HG03432 (cell line): ENCODE results near the gene ATP10A.

Experiments
- ATAC-seq: cut with Tn5 transposase; IDR thresholded peaks from one replicate; pipeline ENCODE4 v1.9.1; 2021; ENCODE audit warnings: mild to moderate bottlenecking, moderate library complexity; ENCODE audit not compliant: unreplicated experiment

ATP10A gene

DNA sequence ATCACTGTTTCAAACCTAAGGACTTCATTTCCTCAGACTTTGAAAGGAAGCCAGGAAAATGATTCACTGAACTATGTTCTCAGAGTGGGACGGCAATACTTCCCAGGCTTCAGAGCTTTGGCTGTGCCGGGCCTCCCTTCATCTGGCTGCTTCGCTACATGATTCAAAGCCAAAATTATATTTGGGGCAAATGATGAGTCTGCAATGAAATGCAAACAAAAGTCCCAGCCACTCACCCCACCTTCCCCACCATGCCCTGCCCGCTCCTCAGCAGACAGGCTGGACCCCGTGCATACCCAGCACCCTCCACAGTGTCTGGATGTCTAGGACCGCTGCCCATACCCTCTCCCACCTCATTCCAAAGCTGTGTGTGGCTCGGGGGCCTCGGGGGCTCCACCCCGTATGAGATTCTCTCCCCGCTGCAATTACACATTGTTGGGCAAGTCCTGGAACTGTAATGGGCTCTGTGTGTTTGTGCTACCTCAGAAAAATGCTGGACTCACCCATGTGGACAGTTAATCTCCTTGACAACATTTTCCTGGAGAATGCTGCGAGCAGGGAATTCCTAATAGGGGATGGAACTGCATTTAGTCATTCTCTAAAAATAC lies 32.2 kb downstream of the ATP10A start:
- ATAC-seq = no peak

DNA sequence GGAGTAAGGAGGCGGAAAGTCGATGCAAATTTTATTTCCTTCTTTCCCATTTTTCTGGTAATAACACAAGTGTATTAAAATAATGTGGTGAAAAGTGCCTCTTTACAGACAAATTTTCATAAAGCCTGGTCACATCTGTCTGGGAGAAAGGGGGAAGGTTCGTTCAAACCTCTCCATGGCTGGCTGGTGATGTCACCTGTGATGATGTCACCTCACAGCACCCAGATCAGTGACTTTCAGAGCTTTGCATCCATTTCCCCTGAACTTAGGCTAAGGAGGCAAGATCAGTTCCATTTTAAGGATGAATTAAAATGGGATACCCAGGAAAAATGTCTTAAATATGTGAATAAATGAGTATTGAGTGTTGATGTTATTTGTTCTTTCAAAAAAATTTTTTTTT lies 34.1 kb downstream of the ATP10A start:
- ATAC-seq = no peak

DNA sequence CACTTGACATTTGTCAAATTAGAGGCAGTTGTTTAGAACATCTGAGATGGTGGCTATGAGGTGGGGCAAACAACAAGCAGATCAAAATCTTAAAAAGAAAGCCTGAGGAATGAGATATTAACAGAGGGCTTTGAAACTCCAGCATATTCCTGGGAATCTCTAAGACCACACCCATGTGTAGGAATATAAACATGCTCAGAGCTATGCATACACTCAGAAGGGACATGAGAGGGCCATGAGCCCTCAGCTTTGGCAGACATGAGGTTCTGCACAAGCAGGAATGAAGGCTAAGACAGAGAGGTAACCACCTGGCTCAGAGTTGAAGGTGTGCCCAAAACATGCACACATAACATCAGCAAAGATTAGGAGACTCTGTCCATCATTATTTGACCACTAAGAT lies 37.9 kb downstream of the ATP10A start:
- no peak for ATAC-seq

DNA sequence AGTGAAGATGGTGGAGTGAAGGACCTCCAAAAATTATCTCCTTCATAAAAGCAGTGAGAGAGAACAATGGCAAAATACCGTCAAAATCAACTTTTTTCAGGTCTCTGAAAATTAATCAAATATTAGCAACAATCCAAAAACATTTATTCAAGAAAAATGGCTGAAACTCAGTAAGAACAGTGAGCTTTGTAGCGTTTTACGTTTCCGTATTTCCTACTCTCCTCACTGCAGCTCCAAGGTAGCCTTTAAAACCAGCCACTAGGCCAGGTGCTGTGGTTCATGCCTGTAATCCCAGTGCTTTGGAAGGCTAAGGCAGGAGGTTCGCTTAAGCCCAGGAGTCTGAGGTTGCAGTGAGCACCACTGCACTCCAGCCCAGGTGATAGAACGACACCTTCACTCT lies 38.5 kb downstream of the ATP10A start:
- ATAC-seq = no peak

DNA sequence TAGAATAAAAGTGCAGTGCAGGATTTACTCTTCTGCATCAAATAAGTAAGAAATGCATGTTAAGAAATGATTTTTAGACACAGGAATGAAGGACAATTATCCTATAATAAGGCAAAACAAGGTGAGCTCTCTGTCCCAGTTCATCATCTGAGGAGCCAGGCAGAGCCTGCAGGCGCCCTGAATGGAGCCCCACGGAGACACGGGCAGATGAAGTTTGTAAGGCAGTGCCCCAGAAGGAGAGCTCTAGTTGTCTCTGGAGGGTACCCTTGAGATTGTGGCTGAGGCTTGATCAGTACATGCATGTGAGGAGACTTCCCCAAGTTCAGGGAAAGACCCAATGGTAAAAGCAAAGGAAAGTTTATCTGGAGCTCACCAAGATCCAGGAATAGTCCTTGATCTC lies 50.3 kb downstream of the ATP10A start:
- no peak for ATAC-seq

DNA sequence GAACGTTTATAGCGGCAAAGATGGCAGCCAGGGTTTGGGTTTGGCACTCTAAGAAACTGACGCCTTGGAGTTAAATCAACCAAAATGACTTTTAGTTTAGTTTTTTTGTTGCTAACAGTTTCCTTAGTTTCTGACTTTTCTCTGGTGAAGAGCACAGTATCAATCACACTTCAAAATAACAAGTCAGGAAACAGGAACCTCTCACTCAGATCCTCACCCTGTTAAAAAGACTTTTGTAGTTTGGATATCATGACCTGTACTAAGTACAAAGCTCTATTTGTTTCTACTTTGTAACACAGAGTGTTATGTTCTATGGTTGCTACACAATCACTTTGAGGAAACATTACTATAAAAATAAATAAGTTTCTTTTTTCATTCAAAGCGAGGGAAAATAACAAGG lies 51.1 kb downstream of the ATP10A start:
- no peak for ATAC-seq

DNA sequence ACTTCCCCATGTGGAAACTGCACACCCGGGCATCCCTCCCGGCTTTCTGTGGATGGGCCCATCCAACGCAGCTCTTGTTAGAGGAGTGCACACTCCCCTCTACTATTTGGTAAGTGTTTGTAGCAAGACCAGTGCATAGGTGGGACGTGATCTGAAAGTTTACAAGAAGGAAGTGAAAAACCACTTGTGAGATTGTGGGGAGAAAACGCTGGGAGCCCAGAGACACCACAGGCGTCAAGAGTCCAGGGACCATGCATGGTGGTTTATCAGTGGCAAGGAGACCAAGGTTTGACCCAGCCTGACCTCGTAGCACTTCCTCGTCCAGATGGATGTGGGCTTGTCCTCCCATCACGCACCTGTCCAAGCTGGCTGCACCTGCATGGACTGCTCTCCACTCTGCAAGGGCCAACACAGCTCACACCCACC lies 51.6 kb downstream of the ATP10A start:
- no peak for ATAC-seq

DNA sequence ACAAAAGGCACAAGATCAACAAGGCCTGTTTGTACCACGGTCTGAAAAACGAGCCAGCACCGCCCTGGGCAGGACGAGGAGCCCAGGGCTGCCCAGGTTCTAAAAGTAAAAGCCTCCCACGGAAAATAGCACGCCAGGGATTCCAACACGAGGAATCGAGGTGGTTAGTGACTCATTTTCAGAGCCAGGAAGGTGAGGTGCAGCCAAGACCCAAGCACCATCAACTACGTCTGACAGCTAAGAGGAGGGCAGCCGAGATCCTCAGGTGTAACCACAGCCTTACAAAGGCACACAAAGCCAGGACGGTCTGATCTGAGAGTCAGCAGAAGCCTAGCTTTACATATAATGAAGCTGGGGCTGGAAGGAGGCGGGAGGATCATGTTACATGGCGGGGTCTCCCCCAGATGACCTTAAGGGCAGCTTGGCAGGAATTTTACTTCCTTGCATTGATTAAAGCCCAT lies 52.5 kb downstream of the ATP10A start:
- no peak for ATAC-seq

DNA sequence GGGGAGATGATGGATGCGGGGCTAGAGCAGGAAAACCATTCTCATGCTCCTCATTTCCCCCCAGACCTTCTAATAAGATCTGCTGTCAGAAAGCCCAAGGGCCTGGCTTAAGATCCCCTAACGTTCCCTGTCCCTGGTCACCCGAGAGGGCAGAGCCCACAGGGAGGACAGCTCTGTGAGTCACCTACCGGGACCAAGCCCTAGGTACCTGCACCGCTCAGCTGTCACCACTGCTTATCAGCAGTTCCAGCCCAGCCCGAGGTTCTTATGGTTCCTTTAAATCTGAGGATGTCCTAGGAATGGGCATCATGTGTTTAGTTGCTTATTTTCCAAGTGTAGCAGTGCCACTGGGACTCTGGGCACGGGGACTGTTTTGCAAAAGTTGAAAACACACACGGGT lies 53.0 kb downstream of the ATP10A start:
- ATAC-seq = no peak

DNA sequence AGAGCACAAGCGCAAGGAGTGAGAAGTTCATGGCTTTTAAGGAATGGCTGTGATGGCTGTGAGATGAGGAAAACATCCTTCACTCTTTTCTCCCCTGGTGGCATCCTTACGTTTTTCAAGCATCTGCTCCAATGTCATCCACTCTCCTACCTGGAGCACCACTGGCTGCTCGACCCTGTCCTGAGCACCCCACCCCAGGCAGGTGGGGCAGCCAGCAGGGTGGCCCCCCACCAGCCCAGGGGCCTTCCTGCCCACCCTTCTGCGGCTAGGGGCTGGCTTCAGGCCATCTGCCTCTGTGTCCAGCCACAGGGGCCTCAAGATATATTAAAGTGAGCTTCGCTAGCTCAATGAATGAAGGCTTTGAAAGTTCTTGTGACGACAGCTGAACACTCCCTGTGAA lies 56.1 kb downstream of the ATP10A start:
- no peak for ATAC-seq

DNA sequence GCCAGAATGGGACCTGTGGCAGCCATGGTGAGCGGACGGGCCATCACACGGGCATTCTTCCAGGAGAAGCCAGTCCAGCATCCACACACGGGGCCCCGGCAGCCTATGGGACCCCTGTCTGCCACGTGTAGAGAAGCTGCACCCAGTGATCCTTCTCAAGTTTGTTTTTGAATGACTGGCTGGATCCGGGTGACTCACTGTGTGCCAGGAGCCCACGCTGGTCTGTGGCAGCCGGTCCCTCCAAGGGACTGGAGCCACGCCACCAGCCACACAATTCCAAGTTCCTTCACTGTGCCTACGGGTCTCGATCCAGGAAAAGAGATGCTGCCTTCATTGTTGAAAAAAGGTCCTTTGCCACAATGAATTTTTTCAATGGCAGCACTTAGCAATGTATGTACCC lies 58.1 kb downstream of the ATP10A start:
- no peak for ATAC-seq

DNA sequence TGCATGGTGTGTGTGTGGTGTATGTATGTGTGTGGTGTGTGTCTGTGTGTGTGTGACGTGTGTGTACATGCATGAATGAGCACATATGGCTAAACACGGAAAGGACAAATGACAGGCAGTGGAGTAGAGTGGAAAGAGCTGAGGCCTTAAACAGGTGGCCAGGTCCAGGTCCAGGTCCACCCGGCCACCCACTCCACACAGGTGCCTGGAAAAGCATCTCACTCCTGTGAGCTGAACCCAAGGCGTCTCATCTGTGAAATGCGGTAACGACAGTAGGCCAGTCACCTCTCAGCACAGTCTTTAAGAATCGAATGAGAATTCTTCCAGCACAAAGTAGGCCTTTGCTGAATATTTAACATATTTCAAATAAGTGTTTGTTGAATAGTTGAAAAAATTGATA lies 58.7 kb downstream of the ATP10A start:
- no peak for ATAC-seq

DNA sequence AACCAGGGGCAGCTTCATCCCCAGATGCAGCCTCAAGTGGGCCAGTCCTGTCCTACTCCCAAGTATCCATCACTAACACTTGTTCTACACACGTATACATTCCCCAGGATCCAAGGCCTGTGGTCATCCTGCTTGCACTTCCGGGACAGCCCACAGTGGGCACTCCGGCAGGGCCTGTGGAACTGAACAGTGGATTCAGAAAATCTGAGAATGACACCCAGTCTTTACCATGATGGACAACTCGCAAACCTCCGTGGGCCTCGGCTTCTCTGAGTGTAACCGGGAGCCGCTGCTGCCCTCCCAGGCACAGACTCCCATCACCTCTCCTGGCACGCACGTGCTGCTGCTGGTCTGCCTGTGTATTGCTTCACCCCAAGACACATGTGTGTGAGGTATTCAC lies 59.6 kb downstream of the ATP10A start:
- no peak for ATAC-seq

DNA sequence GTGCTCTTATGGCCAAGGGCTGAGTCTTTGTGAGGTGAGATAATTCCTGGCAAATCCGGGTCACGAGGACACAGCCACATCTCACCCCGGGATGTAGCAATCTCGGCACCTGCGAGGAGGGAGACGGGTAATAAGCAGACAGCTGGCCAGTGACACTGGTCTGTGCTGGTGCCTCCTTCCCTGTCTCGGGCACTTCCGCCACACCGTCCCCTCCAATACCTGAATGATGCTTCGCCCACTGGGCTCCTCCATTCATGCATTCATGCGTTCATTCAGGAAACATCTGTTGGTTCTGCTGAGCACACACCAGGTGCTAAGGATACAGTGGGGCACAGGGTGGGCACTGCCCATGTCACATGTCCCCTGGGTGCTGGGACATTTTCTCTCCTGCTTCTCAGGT lies 60.1 kb downstream of the ATP10A start:
- no peak for ATAC-seq

DNA sequence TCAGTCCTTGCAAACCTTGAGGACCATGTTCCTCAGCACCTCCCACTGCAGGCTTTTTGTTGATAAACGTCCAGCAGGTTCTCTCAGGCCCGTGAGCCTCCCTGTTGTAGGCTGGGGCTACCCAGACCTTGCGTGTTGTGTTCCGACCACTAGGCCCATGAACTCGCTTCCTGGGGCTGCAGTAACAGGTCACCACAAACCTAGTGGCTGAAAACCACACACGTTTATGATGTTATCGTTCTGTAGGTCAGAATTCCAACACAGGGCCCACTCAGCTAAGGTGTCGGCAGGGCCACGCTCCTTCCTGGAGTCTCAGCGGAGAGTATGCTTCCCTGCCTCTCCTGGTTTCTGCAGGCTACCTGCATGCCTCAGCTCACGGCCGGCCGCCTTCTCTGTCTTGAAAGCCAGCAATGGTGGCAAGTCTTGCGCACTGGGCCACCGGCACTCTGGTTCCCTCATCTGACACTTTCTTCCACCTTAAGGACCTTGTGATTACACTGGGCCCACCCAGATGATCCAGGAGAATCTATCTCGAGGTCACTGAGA lies 60.8 kb downstream of the ATP10A start:
- no peak for ATAC-seq

DNA sequence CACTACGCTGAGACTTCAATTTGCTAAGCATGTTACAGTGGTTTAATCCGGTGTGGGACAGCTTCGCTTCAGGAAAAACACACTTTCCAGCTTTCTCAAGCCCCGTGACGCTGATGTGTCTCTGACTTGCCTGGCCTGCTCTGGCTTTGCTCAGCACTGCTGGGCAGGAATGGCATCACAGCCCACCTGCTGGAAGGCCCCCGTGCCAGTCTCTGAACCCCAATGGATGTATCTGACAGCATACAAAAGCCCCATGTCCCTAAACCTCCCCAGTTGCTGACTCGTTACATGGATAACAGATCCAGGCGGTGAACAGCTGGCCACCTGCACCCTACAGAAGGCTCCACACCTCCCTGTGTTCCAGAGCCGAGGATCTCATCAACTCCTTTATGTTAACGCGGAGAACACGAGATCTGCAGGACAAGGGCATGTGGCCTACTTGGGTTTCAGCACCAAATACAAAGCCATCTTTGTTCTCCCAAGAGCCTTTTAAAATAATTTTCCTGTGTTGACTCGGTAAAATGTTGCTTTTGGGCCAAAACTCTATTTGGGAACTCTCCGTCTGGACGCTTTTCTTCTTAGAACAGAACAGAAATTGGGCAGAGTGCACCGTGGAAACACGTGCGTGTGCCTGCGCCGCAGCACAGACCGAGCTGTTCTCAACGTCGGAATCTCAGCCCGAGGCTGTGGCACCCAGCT lies 61.4 kb downstream of the ATP10A start:
- ATAC-seq = no peak

DNA sequence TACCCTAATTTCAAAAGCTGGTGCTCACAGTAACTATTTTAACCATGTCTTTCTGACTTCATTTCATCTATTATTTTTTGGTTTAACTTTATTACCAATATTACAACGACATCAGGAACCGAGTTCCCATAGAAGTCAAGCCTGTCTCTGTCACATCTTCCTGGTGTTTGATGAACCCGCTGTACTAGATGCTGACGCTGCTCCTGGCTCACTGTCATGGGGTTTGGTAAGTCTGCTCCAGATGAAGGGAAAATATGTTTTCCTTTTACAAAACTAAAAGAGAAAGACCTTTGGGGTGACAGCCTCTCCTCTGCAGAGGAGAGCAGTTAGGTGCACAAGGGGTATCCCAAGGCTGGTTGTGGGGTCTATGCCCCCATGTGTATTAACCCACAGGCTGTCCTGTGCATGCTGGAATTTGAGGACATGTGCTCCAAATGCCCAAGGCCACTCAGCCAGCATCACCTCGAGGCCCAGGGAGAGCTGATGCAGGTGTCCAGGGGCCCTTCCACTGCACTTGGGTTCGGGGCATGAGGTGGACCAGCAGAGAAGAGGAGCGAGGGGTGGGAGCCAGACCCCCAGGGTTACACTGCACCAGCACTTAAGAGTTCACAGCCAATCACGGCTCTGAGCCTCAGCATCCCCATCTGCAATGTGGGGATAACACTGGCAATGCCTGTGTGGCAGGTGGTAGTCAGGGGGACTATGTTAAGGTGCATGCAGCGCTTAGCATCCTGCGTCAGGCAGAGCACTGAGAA lies 62.2 kb downstream of the ATP10A start:
- no peak for ATAC-seq

DNA sequence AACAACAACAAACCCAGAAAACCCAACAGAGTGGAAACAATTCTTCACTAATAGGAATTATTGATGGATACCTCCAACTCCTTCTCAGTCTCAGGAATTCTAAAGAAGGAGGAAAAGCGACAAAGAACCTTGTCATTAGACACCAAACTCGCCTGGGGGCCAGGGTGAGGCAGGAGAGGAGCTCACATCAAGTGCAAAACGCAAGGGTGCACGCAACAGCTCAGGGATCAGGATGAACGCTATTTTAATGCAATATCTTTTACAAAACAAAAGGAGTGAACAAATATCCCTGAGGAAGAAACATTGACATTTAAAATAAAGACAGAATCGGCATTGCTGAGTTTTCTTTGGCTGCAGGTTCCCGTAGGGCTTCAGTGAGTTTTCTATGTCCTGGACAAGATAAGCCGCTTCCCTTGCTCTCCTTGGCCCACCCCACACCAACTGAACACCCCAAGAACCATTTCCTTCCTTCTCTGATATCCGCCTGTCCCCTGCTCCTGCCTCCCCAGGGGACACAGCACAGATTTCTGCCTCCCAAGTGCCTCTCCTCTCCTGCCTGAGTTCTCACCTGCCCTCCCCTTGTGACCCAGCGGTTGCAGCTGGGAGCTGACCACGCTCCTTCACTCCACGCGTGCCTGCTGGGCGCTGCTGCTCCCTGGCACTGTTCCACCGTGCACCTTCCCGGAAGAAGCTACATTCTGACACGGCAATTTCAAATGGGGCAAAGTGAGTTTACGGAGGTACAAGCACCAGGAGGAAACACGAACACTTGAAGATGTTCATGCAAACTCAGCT lies 63.0 kb downstream of the ATP10A start:
- no peak for ATAC-seq

DNA sequence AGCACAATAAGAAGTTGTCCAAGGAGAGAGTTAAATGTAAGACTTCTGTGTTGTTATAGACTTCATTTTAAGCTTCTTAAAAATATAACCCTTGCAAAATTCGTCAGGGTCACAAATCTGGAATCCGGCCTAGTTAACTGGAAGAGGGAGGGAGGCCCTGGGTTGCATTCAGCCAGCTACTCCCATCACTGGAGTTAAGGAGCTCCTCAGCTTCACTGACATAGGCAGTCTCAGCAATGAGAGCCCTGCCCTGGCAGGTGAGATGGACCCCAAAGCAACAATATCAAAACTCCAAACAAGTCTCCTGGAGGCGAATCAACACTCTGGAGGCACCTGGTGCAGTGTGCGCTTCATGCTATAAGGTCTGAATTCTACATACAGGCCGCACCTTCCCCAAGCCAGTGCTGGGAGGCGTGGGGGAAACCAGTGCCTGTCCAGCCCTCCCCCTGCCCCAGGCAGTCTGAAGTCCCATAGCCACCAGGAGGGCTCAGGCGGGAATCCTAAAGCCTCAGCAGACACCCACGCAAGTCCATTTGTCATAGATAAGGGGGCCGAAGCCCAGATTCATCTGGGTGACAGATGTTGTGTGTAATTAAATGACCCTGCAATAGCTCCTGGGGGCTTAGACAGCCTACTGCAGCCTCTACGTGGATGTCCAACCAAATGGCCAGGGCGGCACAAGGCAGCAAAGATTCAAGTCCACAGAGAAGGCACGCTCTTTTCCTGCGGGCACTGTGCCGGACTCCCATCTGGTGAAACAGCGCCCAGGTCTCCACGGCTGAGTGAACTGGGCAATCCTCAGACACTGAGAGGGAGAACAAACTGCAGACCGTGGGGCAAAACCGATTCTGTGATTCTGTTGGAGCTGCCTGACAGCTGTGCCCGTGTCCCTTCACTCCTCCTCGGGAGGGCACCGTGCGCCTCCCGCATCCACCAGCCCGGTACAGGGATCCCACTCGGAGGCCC lies 64.9 kb downstream of the ATP10A start:
- ATAC-seq = no peak

DNA sequence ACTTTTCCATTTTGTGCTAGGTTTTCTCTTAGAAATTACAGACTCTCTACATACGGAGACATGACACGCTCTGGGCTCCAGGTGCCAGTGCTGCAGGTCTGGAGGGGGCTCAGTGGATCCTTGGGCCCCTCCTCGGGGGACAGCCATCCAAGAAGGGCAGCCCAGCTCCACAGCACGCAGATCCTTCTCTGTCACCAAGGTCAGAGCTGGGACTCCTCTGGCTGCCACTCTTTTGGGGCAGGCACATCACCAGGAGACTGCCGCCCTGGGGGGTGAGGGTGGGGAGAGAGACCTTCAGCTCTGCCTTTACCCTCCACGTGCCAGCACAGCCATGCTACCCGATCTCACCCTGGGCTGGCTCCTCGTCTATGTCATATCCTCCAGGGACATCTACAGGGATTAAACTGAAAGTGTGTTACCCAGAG lies 65.6 kb downstream of the ATP10A start:
- ATAC-seq = no peak
